WTC11 (cell line): ENCODE data around the gene GRM4.

Experiments used
- ATF1 ChIP-seq: sonication (generic); formaldehyde crosslinking; IDR thresholded peaks from 2 replicates; pipeline ENCODE4 v1.8.1; 2023; ENCODE audit warnings: mild to moderate bottlenecking, moderate library complexity, missing genetic modification reagents
- CREB1 ChIP-seq: sonication (generic); formaldehyde crosslinking; IDR thresholded peaks from 2 replicates; pipeline ENCODE4 v1.8.0; 2023; ENCODE audit warnings: mild to moderate bottlenecking, missing genetic modification reagents
- CREM ChIP-seq: sonication (generic); formaldehyde crosslinking; IDR thresholded peaks from 2 replicates; pipeline ENCODE4 v1.8.1; 2022; ENCODE audit warnings: mild to moderate bottlenecking, missing genetic modification reagents, moderate library complexity
- ETV6 ChIP-seq: sonication (generic); formaldehyde crosslinking; IDR thresholded peaks from 2 replicates; pipeline ENCODE4 v1.8.1; 2022; ENCODE audit warnings: mild to moderate bottlenecking, missing genetic modification reagents
- TF ChIP-seq, protein P1 (sequence below): fragments of 200-600 bp; IDR thresholded peaks from 2 replicates; pipeline ENCODE4 v1.8.0; 2022; ENCODE audit warnings: antibody characterized with exemption
- TF ChIP-seq, protein P2 (sequence below): sonication (generic); formaldehyde crosslinking; IDR thresholded peaks from 2 replicates; pipeline ENCODE4 v1.8.1; 2023; ENCODE audit warnings: mild to moderate bottlenecking, missing genetic modification reagents
- TF ChIP-seq, protein P3 (sequence below): sonication (generic); formaldehyde crosslinking; IDR thresholded peaks from 2 replicates; pipeline ENCODE4 v1.8.0; 2023; ENCODE audit warnings: missing genetic modification reagents
- TF ChIP-seq, protein P4 (sequence below): sonication (generic); formaldehyde crosslinking; IDR thresholded peaks from 2 replicates; pipeline ENCODE4 v1.8.0; 2022; ENCODE audit warnings: mild to moderate bottlenecking, missing genetic modification reagents

DNA sequence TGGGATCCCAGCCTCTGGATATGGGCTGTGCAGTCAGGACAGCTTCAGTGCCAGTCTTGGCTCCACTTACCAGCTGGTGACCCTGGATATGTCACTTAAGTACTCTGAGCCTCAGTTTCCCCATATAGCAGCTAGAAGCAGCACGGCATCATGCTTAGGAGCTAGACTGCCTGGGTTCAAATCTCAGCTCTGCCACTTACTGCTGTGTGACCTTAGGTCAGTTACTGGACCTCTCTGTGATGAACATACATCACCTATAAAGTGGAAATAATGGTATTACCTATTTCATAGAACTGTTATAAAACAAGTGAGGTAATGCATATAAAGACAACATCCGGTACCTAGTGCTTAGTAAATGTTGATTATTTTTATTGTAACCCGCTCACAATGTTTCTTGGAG lies 83.7 kb downstream of the GRM4 start:
- TF ChIP-seq CREB1: no peak
- TF ChIP-seq CREM (CRISPR knock-in tag): no peak
- TF ChIP-seq, protein P1, sequence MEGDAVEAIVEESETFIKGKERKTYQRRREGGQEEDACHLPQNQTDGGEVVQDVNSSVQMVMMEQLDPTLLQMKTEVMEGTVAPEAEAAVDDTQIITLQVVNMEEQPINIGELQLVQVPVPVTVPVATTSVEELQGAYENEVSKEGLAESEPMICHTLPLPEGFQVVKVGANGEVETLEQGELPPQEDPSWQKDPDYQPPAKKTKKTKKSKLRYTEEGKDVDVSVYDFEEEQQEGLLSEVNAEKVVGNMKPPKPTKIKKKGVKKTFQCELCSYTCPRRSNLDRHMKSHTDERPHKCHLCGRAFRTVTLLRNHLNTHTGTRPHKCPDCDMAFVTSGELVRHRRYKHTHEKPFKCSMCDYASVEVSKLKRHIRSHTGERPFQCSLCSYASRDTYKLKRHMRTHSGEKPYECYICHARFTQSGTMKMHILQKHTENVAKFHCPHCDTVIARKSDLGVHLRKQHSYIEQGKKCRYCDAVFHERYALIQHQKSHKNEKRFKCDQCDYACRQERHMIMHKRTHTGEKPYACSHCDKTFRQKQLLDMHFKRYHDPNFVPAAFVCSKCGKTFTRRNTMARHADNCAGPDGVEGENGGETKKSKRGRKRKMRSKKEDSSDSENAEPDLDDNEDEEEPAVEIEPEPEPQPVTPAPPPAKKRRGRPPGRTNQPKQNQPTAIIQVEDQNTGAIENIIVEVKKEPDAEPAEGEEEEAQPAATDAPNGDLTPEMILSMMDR: no peak
- TF ChIP-seq ETV6 (CRISPR knock-in tag): no peak
- TF ChIP-seq, protein P2, sequence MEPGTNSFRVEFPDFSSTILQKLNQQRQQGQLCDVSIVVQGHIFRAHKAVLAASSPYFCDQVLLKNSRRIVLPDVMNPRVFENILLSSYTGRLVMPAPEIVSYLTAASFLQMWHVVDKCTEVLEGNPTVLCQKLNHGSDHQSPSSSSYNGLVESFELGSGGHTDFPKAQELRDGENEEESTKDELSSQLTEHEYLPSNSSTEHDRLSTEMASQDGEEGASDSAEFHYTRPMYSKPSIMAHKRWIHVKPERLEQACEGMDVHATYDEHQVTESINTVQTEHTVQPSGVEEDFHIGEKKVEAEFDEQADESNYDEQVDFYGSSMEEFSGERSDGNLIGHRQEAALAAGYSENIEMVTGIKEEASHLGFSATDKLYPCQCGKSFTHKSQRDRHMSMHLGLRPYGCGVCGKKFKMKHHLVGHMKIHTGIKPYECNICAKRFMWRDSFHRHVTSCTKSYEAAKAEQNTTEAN (CRISPR knock-in tag): no peak
- TF ChIP-seq ATF1: no peak
- TF ChIP-seq, protein P3, sequence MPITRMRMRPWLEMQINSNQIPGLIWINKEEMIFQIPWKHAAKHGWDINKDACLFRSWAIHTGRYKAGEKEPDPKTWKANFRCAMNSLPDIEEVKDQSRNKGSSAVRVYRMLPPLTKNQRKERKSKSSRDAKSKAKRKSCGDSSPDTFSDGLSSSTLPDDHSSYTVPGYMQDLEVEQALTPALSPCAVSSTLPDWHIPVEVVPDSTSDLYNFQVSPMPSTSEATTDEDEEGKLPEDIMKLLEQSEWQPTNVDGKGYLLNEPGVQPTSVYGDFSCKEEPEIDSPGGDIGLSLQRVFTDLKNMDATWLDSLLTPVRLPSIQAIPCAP: no peak
- TF ChIP-seq, protein P4, sequence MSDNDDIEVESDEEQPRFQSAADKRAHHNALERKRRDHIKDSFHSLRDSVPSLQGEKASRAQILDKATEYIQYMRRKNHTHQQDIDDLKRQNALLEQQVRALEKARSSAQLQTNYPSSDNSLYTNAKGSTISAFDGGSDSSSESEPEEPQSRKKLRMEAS (CRISPR knock-in tag): no peak
